ENCODE results near the gene H6PD. TPM values are rescaled to one million over a fixed set of nuclear protein-coding genes. Genes with fewer than 3 reads are reported as not detected.

Gene H6PD
- total and polyA plus RNA-seq, 8 donors, result 33.0 to 63.0 (median 52.4) TPM

- TF ChIP-seq CTCF (IDR thresholded peaks at IDR 0.05), result no peak
- Histone ChIP-seq H3K9me3 (no peaks in the 10 kb centered on the region), H3K4me1 (peaks cover 27 to 91% of the 10 kb centered on the region in 2 donors), H3K4me3 (no peak overlapping the region), H3K27ac (peak overlapping the region; percentile 75 to 85), H3K36me3 (no peaks in the 10 kb centered on the region), H3K27me3 (no peaks in the 10 kb centered on the region)
- DNase-seq (no peak), ATAC-seq (no peak)
- intact Hi-C loops (cut with DNase I), result no loop called here
These were observed 3.6 kb downstream of the H6PD start for GRCh38 chr1:9238134-9238533.

GRCh38 chr1:9238550-9238949, 4.0 kb downstream of the H6PD start:
- Histone ChIP-seq H3K27me3 (no peaks in the 10 kb centered on the region), H3K36me3 (no peaks in the 10 kb centered on the region), H3K27ac (peak overlapping the region; percentile 75 to 85), H3K9me3 (no peaks in the 10 kb centered on the region), H3K4me3 (no peak overlapping the region), H3K4me1 (peaks cover 27 to 91% of the 10 kb centered on the region in 2 donors)
- no peak for ATAC-seq
- TF ChIP-seq CTCF (IDR thresholded peaks at IDR 0.05), result no peak
- DNase-seq, result peak in 1 of 4 donors; percentile 42
- intact Hi-C loops (cut with DNase I), result no loop called here

GRCh38 chr1:9239622-9240401, 5.2 kb downstream of the H6PD start:
- intact Hi-C loops (cut with DNase I), result no loop called here
- peak in 2 of 4 donors; percentile 80 to 86 for DNase-seq
- no peaks in the 10 kb centered on the region for H3K9me3 ChIP-seq
- ATAC-seq, result peak; percentile 32
- peaks cover 27 to 96% of the 10 kb centered on the region in 2 donors for H3K4me1 ChIP-seq
- no peak overlapping the region for H3K4me3 ChIP-seq
- H3K27ac ChIP-seq, result peak overlapping the region; percentile 75 to 85
- TF ChIP-seq CTCF (IDR thresholded peaks at IDR 0.05), result no peak
- H3K36me3 ChIP-seq, result no peaks in the 10 kb centered on the region
- no peaks in the 10 kb centered on the region for H3K27me3 ChIP-seq

DNA sequence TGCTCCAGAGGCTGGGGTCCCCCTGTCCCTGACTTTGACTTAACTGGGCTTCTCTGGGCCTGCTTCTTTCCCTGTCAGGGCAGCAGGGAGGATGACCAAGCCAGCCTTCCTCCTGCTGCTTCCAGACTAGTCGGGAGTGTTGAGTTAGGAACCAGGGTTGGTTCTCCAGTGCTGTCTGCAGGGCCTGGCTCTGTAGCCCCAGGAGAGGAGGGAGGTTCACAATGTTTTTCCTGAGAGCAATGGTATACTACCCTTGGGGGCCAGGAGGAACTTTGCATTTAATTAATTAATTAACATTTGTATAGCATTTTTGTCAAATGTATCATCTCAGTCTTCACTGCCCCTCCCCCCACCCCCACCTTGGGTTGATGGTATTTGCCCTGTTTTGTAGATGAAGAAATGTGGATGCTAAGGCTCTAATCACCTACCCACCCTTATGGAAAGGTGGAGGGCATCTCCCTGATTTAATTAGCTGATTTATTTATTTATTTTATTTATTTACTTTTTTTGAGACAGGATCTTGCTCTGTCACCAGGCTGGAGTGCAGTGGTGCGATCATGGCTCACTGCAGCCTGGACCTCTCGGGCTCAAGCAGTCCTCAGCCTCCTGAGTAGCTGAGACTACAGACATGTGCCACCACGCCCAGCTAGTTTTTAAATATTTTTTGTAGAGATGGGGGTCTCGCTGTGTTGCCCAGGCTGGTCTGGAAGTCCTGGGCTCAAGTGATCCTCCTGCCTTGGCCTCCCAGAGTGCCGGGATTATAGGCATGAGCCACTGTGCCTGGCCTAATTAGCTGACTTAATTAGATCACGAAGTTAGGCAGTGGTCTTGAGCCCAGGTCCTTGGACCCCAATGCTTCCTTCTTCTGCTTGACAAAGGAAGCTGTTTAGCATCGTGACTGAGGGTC, 6.6 kb downstream of the H6PD start:
- intact Hi-C loops (cut with DNase I), result no loop called here
- H3K4me1 ChIP-seq, result peaks cover 27 to 99% of the 10 kb centered on the region in 2 donors
- H3K4me3 ChIP-seq, result no peak overlapping the region
- peak overlapping the region; percentile 75 to 85 for H3K27ac ChIP-seq
- H3K36me3 ChIP-seq, result peaks cover 0 to 13% of the 10 kb centered on the region in 2 donors
- no peak for ATAC-seq
- TF ChIP-seq CTCF (IDR thresholded peaks at IDR 0.05), result no peak
- no peaks in the 10 kb centered on the region for H3K27me3 ChIP-seq
- no peak for DNase-seq
- H3K9me3 ChIP-seq, result no peaks in the 10 kb centered on the region

DNA sequence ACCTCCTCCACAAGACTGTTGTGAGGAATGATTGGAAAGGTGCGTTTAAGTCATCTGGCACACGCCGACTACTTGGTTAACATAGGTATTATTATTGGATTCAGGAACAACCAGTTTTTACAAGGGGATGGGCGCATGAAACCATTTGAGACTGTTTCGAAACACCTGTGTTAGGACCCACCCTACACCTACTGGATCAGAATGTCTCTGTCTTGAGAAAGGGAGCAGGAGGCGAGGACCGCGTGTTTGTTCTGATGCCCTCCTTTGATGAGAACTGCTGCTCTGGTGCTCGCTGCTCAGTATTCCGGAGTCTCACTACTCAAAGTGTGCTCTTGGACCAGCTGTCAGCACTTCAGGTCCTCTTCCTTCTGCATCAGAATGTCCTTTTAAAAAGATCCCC, 7.3 kb downstream of the H6PD start:
- H3K9me3 ChIP-seq, result no peaks in the 10 kb centered on the region
- ATAC-seq (peak; percentile 6), DNase-seq (no peak)
- peaks cover 0 to 19% of the 10 kb centered on the region in 2 donors for H3K36me3 ChIP-seq
- H3K27ac ChIP-seq, result peak overlapping the region in 1 of 2 donors; percentile 85
- peaks cover 24 to 92% of the 10 kb centered on the region in 2 donors for H3K4me1 ChIP-seq
- no peaks in the 10 kb centered on the region for H3K27me3 ChIP-seq
- no peak for TF ChIP-seq CTCF (IDR thresholded peaks at IDR 0.05)
- H3K4me3 ChIP-seq, result no peak overlapping the region
- intact Hi-C loops (cut with DNase I), result no loop called here

Data from left lung (tissue), 10 donors.